ENCODE measurements around the gene GLIPR1L2.

DNA sequence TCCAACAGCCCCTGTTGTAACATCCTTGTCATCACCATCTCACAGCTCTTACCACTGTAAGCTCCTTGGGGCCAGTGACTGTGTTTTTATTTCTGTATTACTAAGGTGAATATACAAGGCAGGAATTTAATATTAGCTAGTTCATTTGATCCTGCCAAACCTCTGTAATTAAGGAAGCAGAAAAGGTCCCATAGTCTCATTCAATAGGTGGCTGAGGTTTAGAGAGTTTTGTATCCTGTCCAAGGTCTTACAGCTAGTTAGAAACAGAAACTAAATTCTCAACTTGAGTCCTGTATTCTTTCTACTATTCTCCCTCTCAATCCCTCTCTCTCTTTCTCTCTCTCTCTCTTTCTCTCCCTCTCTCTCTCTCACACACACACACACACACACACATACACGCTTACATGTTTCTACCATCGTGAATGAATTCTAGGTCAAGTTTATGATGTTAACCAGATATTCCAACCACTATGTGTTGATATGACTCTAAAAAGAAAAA, 89.1 kb downstream of the GLIPR1L2 start:
- no peak for TF ChIP-seq POLR2A (IDR thresholded peaks at IDR 0.05)
- TF ChIP-seq CTCF (IDR thresholded peaks at IDR 0.05): no peak
- TF ChIP-seq POLR2AphosphoS5 (IDR thresholded peaks at IDR 0.05): no peak
